Breast epithelium (tissue), 3 donors: ENCODE measurements around the gene FCER1G.
"Not testable (repeated sequence)": the region's sequence is repeated elsewhere in the genome, so short reads cannot be mapped to it uniquely, and the experiment has no call there.

Experiments
- CTCF ChIP-seq, 3 donors: fragments of 450-650 bp; IDR thresholded peaks; one replicate each; pipeline ENCODE4 v1.5.1; 2016 to 2017; ENCODE audit warnings: antibody characterized with exemption in 3 of 3, mild to moderate bottlenecking in 3 of 3, moderate library complexity in 3 of 3
- POLR2A ChIP-seq: fragments of 450-650 bp; IDR thresholded peaks from one replicate; pipeline ENCODE4 v1.6.1; 2016; ENCODE audit warnings: antibody characterized with exemption, mild to moderate bottlenecking, moderate library complexity

- not testable (repeated sequence) for TF ChIP-seq CTCF (IDR thresholded peaks at IDR 0.05); POLR2A
These were observed 42.0 kb downstream of the FCER1G start for GRCh38 chr1:161257109-161257508.
